Stomach (tissue), 4 donors: Measurements from ENCODE around the gene ZNF580.

Experiments
- CTCF ChIP-seq, 7 experiments: fragments of 450-650 bp in 4 of 7; fragments of 200-600 bp in 3 of 7; sonication (generic) in 3 of 7; IDR thresholded peaks; one replicate each; pipeline ENCODE4 v1.5.1; 2016 to 2019; ENCODE audit warnings: antibody characterized with exemption in 7 of 7, control low read depth in 2 of 7, mild to moderate bottlenecking in 1 of 7
- EP300 ChIP-seq: sonication (generic); formaldehyde crosslinking; IDR thresholded peaks from one replicate; pipeline ENCODE4 v1.6.1; 2017; ENCODE audit warnings: antibody characterized with exemption
- POLR2A ChIP-seq, 4 donors: fragments of 450-650 bp; IDR thresholded peaks; one replicate each; pipeline ENCODE4 v1.6.1; 2016; ENCODE audit warnings: antibody characterized with exemption in 4 of 4, control low read depth in 2 of 4, mild to moderate bottlenecking in 1 of 4, moderate library complexity in 1 of 4

- no peak for TF ChIP-seq EP300
- peak in 5 of 7 experiments; percentile 15 to 57 (median 28) for TF ChIP-seq CTCF (IDR thresholded peaks at IDR 0.05)
- no peak for TF ChIP-seq POLR2A (IDR thresholded peaks at IDR 0.05)
Measured at GRCh38 chr19:55640043-55640576, 692 bp upstream of the ZNF580 start.
